ENCODE measurements around the gene UBAP2L. TPM values are rescaled to one million over a fixed set of nuclear protein-coding genes. Genes with fewer than 3 reads are reported as not detected.
"Not testable (repeated sequence)": the region's sequence is repeated elsewhere in the genome, so short reads cannot be mapped to it uniquely, and the experiment has no call there.

UBAP2L gene
- polyA plus RNA-seq, 3 donors, result 184 to 191 (median 185) TPM

DNA sequence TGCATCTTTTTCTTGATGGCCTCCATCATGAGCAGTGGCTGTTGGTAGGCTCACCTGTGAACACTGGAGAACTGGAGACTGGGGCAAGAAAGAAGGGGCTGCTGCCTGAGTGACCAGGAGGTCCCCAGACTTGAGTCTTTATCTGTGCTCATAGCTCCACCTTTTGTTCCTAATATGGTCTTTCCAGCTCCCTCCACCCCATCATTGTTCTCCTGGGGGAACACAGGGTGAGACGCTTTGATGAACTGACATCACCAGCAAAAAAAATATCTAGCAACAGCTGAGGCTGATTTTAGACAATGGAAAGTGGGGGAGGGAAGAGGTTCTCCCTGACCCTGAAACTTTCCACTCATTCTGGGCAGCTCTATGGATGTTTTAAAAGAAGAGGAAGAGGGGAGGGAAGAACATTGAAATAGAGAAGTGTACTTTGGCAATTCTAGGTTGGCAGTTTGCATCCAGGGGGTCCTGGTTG, 28.7 kb upstream of the UBAP2L start, which contains the start of gene TPM3:
TPM3 (minus strand) TSS at position 111 of the 472 bp plus-strand sequence; CDS start at position 29, 82 bp downstream.
- no peak for DNase-seq (ENCODE audit: extremely low read depth in 1 of 11, low read depth in 9 of 11, low spot score in 4 of 11)

DNA sequence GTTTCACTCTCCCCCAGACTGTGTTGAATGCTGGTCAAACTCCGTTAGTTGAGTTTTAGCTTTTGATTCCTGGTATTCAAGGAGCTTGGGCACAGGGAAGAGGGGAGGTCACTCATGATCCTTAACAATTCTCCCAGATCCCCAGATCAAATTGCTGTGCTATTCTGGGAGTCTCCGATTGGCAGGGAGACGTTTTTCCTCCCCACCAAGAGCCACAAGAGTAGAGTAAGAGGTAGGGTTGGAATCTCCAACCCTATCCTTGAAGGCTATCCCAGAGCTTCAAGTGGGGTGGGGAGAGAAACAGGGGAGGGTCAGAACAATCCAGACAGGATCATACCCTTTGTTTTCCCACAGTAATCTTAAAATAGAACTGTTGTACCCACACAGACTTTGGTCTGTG, 28.3 kb upstream of the UBAP2L start:
- DNase-seq (ENCODE audit: extremely low read depth in 1 of 11, low read depth in 9 of 11, low spot score in 4 of 11), result no peak

DNA sequence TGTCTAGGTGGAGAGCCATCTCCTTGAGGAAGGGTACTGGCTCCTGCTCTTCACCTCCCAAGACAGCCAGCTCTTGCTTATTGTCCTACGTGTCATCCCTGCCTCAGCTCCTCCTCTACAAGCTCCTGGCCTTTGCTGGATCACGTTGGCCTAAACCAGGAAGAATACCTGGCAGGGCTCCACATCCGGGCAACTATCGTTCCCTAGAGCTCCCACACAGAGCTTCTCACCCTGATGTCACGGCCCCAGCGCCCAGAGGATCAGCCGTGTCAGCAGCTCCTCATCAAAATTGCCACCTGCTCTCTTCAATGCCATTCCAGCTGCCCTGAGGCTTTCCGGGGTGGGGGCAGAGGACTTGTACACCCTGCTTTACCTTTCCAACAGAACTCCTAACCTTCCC, 26.9 kb upstream of the UBAP2L start:
- no peak for DNase-seq (ENCODE audit: extremely low read depth in 1 of 11, low read depth in 9 of 11, low spot score in 4 of 11)

DNA sequence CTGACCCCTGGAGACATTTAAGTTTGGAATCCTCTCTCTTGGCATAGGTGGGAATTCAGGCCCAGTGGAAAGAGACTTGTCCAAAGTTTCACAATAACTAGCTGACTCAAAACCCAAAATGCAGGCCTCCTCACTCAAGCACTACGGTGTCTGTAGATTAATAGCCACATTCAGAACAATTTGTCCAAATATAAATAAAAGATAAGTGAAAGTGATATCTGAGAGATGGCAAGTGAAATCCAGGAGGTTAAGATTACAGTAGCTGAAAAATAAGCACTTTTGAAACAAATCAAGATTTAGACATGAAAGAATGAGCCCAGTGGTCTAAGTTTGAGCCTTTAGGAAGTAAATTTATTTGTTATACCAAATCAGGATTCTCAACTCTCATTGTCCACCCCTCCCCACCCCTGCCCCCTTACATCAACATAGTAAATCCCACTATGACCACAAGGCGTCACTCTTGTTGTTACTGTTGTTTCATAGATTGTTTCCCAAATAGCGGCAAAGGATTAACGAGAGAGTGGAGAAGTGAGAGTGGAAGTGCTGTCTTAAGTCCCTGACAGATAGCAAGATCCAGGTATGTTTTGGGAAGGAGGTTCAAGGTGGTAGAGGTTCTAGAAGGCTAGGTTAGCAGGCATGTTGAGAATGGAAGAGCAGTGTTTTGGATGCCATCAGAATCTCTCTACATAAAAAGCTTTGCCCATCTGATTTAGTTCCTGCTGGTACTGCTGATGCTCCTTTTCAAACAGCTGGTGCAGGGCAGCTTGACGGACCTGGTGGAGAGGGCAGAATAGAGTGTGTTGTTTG, 21.8 kb upstream of the UBAP2L start:
- peak in 6 of 11 donors; percentile 51 to 74 (median 58) for DNase-seq (ENCODE audit: extremely low read depth in 1 of 11, low read depth in 9 of 11, low spot score in 4 of 11)

DNA sequence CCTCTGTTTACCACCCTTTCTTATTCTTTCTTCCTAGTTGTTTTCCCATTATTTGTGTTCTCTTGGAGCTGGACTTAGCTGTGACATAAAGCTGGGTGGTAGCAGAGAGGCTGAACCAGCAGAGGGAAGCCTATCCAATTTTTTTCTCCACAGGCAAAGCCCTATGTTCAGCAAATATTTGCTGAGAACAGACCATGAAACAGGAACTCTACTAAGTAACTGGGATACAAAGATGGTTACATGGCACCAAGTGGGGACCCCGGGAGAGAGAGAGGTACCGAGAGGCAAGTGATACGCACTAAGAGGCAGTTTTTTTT, 21.2 kb upstream of the UBAP2L start:
- DNase-seq (ENCODE audit: extremely low read depth in 1 of 11, low read depth in 9 of 11, low spot score in 4 of 11), result no peak

DNA sequence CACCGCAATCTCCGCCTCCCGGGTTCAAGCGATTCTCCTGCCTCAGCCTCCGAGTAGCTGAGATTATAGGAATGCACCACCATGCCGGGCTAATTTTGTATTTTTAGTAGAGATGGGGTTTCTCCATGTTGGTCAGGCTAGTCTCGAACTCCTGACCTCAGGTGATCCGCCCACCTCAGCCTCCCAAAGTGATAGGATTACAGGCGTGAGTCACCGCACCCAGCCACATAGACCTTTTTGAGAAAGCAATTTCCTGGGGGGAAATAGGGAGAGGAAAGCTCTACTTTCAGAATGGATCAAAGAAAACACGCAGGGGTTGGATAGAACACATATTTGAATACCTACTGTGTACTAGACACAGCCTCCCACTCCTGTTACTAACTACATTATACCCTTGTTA, 15.0 kb upstream of the UBAP2L start:
- DNase-seq (ENCODE audit: extremely low read depth in 1 of 11, low read depth in 9 of 11, low spot score in 4 of 11), result not testable (repeated sequence)

DNA sequence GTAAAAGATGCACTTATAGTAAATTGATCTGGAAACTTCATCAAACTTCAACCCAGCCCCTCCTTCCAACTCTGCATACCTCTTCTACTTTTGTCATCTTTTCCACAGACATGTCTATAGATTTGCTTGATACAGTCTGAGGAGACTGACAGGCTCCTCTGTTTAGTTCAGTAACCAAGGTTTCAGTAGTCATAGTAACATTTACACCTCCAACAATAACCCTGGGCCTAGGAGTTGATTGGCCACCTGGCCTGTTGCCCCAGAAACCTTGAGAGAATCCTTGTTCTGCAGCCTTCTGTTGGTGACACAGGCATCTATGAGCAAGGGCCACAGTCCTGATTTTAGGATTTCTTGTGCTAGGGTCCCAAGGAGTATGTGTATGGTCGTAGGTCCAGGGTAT, 14.6 kb upstream of the UBAP2L start, which contains the start of gene CFAP141:
CFAP141 (minus strand) TSS at position 138 of the 400 bp plus-strand sequence; CDS start at position 112, 26 bp downstream.
- no peak for DNase-seq (ENCODE audit: extremely low read depth in 1 of 11, low read depth in 9 of 11, low spot score in 4 of 11)

DNA sequence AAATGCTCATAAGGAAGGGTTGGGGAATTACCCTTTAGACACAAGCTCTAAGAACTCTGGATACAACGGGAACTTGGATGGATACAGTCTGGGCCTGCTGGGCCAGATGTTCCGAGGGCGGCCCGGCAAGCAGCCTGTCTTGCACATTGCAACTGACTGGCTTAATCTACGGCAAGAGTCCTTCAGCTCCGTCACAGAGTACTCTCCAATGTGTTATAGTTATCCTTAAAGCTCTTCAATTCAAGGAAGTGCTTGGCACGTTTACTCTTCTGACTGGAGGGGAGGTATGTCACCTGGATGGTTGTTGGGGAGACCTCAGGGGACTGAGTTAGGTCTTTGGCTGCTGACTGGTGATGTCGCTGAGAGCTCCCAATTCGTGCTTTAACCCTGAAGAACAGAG, 13.5 kb upstream of the UBAP2L start:
- DNase-seq (ENCODE audit: extremely low read depth in 1 of 11, low read depth in 9 of 11, low spot score in 4 of 11), result no peak

DNA sequence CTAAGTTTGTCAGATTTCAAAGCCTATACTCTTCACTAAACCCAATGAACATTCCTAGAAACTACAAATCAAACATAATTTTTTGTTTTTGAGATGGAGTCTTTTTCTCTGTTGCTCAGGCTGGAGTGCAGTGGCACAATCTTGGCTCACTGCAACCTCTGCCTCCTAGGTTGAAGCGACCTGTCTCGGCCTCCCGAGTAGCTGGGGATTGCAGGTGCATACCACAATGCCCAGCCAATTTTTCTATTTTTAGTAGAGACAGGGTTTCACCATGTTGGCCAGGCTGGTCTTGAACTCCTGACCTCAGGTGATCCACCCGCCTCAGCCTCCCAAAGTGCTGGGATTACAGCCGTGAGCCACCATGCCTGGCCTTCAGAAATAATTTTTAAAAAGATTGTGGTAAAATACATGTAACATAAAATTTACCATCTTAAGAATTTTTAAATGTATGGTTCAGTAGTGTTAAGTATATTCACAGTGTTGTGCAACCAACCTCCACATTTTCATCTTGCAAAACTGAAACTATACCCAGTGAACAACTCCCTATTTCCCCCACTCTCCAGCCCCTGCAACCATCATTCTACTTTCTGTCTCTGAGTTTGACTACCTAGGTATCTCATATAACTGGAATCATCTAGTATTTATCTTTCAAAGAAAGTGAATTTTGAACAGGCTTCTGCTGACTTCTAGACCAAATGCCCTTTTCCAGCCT, 11.9 kb upstream of the UBAP2L start:
- no peak for DNase-seq (ENCODE audit: extremely low read depth in 1 of 11, low read depth in 9 of 11, low spot score in 4 of 11)

DNA sequence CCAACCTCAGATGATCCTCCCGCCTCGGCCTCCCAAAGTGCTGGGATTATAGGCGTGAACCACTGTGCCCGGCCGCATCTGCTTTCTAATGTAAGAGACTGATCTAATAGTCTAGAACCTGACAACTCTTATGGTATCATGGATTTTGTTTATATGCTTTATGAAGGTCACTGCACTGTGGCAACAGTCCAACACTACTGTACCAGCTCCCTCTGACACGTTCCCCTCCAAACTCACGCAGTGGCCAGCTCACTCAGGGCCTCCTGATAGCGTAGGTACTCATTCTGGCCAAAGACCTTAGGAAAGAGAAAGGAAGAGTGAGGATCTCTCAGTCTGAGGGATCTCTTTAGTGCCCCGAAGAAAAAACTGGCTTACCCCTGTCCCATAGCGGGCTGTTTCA, 8.7 kb upstream of the UBAP2L start:
- no peak for DNase-seq (ENCODE audit: extremely low read depth in 1 of 11, low read depth in 9 of 11, low spot score in 4 of 11)

DNA sequence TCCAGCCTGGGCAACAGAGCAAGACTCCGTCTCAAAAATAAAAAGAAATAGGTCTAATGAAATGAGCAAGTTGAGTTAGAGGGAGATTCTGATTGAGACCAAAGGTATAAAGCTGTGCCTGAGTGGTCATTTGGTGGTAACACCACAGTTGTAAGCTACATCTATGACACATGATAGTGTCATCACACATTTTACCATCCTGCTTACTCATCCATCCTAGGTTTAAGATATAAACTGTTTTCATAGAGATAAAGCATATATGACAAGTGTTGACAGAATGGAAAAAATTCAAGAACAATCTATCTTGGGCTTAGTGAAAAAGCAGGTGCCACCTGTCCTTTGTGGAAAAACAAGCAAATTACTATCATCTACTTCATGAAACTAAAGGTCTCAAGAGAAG, 7.5 kb upstream of the UBAP2L start:
- DNase-seq (ENCODE audit: extremely low read depth in 1 of 11, low read depth in 9 of 11, low spot score in 4 of 11), result no peak

DNA sequence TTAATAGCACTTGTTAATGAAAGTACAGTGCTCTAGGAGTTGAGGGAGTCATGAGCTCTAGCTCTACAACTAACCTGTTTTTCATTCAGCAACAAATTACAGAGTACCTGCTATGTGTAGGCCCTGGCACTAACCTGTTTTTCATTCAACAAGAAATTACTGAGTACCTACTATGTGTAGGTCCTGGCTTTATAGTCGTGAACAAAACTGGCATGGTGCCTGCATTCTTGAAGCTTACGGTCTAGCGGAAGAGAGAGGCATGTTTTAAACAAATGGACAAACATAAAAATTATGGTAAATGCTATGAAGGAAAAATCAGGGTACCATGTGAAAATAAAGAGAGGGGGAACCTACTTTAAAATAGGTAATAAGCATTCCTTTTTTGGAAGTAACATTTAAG, 2.2 kb upstream of the UBAP2L start:
- no peak for DNase-seq (ENCODE audit: extremely low read depth in 1 of 11, low read depth in 9 of 11, low spot score in 4 of 11)

DNA sequence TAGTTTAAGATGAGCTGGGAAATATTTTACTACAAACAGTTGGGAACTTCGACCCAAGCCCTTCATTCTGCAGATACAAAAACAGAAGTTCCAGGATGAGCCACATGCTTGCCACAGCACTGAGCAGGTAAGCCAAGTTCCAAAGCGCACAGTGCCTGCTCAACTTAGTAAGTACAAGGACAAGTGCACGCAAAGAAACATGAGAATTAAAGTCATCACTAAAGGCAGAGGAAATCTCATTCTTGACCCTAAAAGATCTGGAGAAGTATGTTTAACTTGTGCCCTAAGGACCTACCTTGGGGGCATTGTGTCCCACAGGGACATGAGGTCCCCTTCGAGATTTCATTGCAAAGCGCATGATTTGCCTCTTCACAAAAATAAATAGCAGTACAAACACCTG, 1.2 kb upstream of the UBAP2L start:
- DNase-seq (ENCODE audit: extremely low read depth in 1 of 11, low read depth in 9 of 11, low spot score in 4 of 11), result peak in 1 of 11 donors; percentile 11

DNA sequence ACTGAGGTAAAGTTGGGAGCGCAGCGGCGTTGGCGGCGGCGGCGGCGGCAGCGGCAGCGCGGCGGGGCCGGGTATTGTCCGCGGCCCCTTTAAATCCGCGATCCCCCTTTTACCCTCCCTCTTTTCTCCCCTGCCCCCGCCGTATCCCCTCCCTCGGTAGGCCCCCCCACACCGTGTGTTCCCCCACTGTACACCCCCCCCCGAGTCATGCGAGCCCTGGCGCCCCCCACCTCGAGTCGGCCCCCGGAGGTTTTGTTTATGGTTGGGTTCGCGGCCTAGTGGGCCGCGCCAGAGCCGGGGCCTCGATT, 169 bp downstream of the UBAP2L start:
- peak in 1 of 11 donors; percentile 36 for DNase-seq (ENCODE audit: extremely low read depth in 1 of 11, low read depth in 9 of 11, low spot score in 4 of 11)

DNA sequence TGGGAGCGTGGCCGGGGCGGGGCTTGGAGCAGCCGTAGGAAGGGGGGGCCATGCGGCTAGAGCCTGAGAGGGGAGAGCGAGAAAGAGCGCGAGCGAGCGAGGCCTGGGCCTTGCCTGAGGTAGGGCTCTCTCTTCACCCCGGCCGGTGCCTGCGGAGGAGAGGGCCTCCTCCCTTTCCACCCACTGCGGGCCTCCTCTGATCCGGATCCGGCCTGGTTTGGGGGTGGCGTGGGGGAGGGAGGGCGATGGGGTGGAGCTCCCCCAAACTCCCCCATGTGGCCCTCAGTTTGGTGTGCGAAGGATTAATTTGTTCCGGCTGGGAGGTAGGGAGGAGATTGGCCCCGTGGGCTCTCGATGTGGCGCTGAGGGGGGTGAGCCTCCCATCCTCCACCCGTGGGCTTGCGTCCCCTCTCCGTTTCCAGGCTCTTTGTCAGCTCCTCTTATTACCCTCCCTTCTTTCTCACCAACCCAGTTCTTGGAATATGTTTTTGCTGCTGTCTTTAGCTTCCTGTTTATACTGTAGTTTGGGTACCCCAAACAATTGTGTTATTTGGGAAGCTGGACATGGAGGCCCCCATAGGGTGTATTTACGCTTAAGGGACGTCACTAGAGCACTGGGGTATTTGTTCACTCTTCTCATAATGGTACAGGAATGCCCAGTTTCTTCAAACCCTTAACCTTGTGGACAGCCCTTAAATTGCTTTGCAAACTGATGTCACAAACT, 685 bp downstream of the UBAP2L start:
- peak in 8 of 11 donors; percentile 15 to 61 (median 34) for DNase-seq (ENCODE audit: extremely low read depth in 1 of 11, low read depth in 9 of 11, low spot score in 4 of 11)

DNA sequence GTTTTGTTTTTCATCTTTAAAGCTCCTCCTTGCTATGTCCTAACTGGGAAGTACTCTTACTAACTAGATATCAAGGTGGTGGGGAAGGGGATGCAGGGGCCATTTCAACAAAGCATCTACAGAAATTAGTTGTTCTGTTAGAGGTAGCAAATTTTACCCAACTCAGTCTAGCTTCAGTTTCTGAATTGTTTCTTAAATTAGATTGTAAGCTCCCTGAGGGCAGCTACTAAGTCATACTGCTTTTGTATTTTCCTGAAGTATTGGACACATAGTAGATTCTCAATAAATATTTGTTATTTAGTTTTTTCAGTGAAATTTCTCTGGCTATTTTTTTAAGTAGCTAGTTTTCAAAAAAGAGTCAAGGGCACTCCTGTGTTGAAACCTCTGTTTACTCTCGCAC, 1.8 kb downstream of the UBAP2L start:
- no peak for DNase-seq (ENCODE audit: extremely low read depth in 1 of 11, low read depth in 9 of 11, low spot score in 4 of 11)

DNA sequence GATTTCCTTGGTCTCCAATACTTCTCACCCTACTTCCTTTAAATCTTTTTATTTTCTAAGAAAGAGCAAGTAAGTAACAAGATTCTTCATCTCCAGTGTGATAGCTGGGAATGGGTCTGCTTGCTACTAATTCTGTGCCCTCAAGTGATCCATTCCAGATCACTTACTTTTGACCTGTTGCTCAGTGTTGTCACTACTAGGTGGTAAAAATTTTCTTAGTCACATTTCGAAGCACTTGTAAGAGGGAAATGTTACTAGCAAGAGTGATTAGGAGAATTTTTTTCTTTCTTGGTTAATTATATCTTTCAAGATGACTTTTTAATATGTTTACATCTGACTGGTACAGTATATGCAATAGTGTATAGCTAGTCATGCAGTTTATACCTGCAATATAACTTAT, 2.2 kb downstream of the UBAP2L start:
- no peak for DNase-seq (ENCODE audit: extremely low read depth in 1 of 11, low read depth in 9 of 11, low spot score in 4 of 11)

DNA sequence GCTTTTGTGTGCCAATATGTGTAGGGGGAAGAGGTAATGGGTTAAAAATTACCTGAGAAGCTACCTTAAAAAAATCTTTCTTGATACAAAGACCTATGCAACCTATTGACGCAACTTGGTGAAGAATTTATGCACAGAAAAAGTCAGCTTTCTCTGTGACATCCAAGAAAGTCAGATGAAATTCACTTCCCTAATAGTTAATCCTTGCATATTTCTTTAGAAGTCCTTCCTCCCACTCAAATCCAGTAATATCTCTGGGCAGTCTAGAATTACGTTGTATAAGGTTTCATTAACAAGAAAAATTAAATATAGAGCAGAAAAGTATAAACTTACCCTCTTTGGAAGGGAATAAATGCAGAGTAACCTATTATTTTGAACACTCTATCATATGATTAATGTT, 2.9 kb downstream of the UBAP2L start:
- no peak for DNase-seq (ENCODE audit: extremely low read depth in 1 of 11, low read depth in 9 of 11, low spot score in 4 of 11)

DNA sequence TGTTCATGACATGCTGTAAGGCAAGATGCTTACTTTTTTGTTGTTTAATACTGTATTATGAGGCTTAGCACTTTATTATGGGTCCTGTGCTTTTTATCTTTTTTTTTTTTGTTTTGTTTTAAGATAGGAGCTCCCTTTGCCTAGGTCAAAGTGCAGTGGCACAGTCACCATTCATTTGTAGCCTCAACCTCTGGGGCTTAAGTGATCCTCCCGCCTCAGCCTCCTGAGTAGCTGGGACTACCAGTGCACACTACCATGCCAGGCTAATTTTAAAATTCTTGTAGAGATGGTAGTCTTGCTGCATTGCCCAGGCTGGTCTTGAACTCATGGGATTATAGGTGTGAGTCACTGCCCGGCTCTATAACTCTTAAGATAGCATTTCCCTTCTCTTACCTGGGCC, 4.6 kb downstream of the UBAP2L start:
- no peak for DNase-seq (ENCODE audit: extremely low read depth in 1 of 11, low read depth in 9 of 11, low spot score in 4 of 11)

DNA sequence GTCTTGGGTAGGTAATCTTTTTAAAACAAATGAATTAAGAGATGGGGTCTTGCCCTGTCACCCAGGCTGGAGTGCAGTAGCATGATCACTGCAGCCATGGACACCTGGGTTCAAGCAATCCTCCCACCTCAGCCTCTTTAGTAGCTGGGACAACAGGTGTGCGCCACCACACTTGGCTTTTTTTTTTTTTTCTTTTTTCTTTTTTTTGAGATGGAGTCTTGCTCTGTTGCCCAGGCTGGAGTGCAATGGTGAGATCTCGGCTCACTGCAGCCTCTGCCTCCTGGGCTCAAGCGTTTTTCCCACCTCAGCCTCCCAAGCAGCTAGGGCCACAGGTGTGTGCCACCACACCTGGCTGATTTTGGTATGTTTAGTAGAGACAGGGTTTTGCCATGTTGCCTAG, 10.4 kb downstream of the UBAP2L start:
- not testable (repeated sequence) for DNase-seq (ENCODE audit: extremely low read depth in 1 of 11, low read depth in 9 of 11, low spot score in 4 of 11)
